Fibroblast of lung (primary cell): Measurements from ENCODE around the gene P3H1.

Experiments used
- EZH2 ChIP-seq: IDR thresholded peaks from 2 replicates; pipeline ENCODE4 v1.5.1; 2012; ENCODE audit warnings: low read length, control low read depth, mild to moderate bottlenecking; ENCODE audit errors: missing control alignments
- TF ChIP-seq, protein P1 (sequence below), 2 donors: IDR thresholded peaks in 1 of 2; conservative IDR thresholded peaks in 1 of 2; 1 replicate in 1 of 2; 2 replicates in 1 of 2; pipeline ENCODE4 v1.5.1; 2011 to 2012; ENCODE audit warnings: low read length in 2 of 2, control low read depth in 1 of 2, inconsistent platforms in 1 of 2, low read depth in 1 of 2, mild to moderate bottlenecking in 1 of 2

DNA sequence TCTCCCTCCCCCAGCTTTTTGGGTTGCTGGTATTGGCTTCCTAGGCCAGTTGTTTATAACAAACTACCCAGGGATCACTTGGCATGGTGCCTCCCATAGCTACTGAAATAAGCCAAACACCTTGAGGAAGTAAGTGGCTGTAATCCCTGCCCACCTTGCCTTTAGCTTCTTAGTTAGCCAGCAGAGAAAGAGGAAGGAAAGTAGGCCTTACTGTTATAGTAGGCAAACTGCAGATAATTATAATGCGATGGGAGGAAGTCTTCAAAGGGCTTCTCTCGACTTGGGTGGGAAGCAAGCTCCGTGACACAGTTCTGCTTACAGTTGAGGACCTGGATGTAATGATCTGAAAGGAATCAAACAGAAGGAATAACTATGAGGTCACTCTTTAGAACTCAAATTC lies 8.2 kb downstream of the P3H1 start:
- TF ChIP-seq, protein P1, sequence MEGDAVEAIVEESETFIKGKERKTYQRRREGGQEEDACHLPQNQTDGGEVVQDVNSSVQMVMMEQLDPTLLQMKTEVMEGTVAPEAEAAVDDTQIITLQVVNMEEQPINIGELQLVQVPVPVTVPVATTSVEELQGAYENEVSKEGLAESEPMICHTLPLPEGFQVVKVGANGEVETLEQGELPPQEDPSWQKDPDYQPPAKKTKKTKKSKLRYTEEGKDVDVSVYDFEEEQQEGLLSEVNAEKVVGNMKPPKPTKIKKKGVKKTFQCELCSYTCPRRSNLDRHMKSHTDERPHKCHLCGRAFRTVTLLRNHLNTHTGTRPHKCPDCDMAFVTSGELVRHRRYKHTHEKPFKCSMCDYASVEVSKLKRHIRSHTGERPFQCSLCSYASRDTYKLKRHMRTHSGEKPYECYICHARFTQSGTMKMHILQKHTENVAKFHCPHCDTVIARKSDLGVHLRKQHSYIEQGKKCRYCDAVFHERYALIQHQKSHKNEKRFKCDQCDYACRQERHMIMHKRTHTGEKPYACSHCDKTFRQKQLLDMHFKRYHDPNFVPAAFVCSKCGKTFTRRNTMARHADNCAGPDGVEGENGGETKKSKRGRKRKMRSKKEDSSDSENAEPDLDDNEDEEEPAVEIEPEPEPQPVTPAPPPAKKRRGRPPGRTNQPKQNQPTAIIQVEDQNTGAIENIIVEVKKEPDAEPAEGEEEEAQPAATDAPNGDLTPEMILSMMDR (conservative IDR thresholded peaks at IDR 0.05 in 1 of 2, IDR thresholded peaks at IDR 0.05 in 1 of 2; ENCODE audit: low read depth in 1 of 2, low read length in 2 of 2): no peak
- no peak for TF ChIP-seq EZH2
